Spleen (tissue), 11 donors: Measurements from ENCODE around the gene KANSL1. TPM values are rescaled to one million over a fixed set of nuclear protein-coding genes. Genes with fewer than 3 reads are reported as not detected.

Experiments
- DNase-seq: peaks from one replicate; pipeline ENCODE4 v3.0.0-alpha.2; 2020
- H3K27ac ChIP-seq, 8 donors: fragments of 200-600 bp; sonication (generic) in 7 of 8; 1 replicate in 4 of 8; 2 replicates in 4 of 8; pipeline versions ENCODE4 v1.5.0 to v1.8.0; 2016 to 2021; ENCODE audit warnings: inconsistent platforms in 4 of 8, mild to moderate bottlenecking in 4 of 8, moderate library complexity in 1 of 8
- H3K27me3 ChIP-seq, 7 donors: fragments of 200-600 bp; sonication (generic) in 6 of 7; replicated peaks in 1 of 7; 1 replicate in 4 of 7; 2 replicates in 3 of 7; pipeline versions ENCODE4 v1.5.0 to v1.8.0; 2016 to 2021; ENCODE audit warnings: inconsistent platforms in 3 of 7, mild to moderate bottlenecking in 1 of 7
- H3K36me3 ChIP-seq, 6 donors: fragments of 200-600 bp; sonication (generic) in 5 of 6; 1 replicate in 4 of 6; 2 replicates in 2 of 6; pipeline versions ENCODE4 v1.5.0 to v1.8.0; 2016 to 2021; ENCODE audit warnings: inconsistent platforms in 2 of 6
- H3K4me1 ChIP-seq, 6 donors: fragments of 200-600 bp; sonication (generic) in 5 of 6; 1 replicate in 3 of 6; 2 replicates in 3 of 6; pipeline versions ENCODE4 v1.5.0 to v1.8.0; 2016 to 2021; ENCODE audit warnings: inconsistent platforms in 3 of 6
- H3K4me3 ChIP-seq, 8 donors: fragments of 200-600 bp; sonication (generic) in 7 of 8; 1 replicate in 4 of 8; 2 replicates in 4 of 8; pipeline versions ENCODE4 v1.5.0 to v1.8.0; 2016 to 2021; ENCODE audit warnings: inconsistent platforms in 4 of 8, mild to moderate bottlenecking in 4 of 8, moderate library complexity in 2 of 8
- H3K9me3 ChIP-seq, 8 donors: fragments of 200-600 bp; sonication (generic) in 7 of 8; 1 replicate in 4 of 8; 2 replicates in 4 of 8; pipeline versions ENCODE4 v1.5.0 to v1.8.0; 2016 to 2021; ENCODE audit warnings: inconsistent platforms in 4 of 8
- POLR2A ChIP-seq, 3 donors: fragments of 450-650 bp; IDR thresholded peaks; one replicate each; pipeline ENCODE4 v1.5.1; 2017; ENCODE audit warnings: antibody characterized with exemption in 3 of 3, mild to moderate bottlenecking in 1 of 3
- whole genome bisulfite sequencing, 5 donors: extraction: QIAGEN DNeasy Blood & Tissue Kit in 3 of 5; methylation state at CpG; one replicate each; pipeline versions ENCODE4 v1.1.5 to v1.1.7; 2013 to 2018; 5-methylcytosine and 5-hydroxymethylcytosine counted together
- intact Hi-C: fragments of 100-400 bp; cut with DNase I; formaldehyde crosslinking; loops from one replicate; pipeline ENCODE4 v1.15.0; 2023; ENCODE audit warnings: low total_unique reads
- polyA plus RNA-seq, 3 donors: library from polyadenylated mRNA; stranded (reverse); fragments of 200-250 nt; gene quantifications; one replicate each; pipeline ENCODE4 v1.2.1, GENCODE V29; 2013
- small RNA-seq, 4 donors: library from RNA; depleted of rRNA; stranded (forward); fragments of <200 nt; gene quantifications; one replicate each; pipeline ENCODE3, GENCODE V24; 2016
- total RNA-seq, 7 donors: library from RNA; depleted of rRNA in 3 of 7; stranded (reverse); fragments of >200 nt in 3 of 7; fragmentation: NEBNext Ultra II Directional in 4 of 7; extraction: Animal tissue kit (Norgen Biotek cat#: 25700) in 4 of 7; gene quantifications; one replicate each; pipeline versions ENCODE4 v1.1.0 to v1.2.1, GENCODE V29; 2016 to 2021
- donor health status: healthy with polysubstance abuse.
- donor health status: DM: no; HTN: no; CAD: no; lungs with moderate emphysema.
- donor health status: DM: no; HTN: no; CAD: no.
- donor health status: Bipolar disorder and iron deficiency.
- donor health status: healthy.
- donor health status: DM: no; HTN: no; CAD: no.
- donor health status: DM: yes; HTN: yes; CAD: no.

Gene KANSL1
- total and polyA plus RNA-seq, 10 donors = 10.9 to 173 (median 116) TPM

DNA sequence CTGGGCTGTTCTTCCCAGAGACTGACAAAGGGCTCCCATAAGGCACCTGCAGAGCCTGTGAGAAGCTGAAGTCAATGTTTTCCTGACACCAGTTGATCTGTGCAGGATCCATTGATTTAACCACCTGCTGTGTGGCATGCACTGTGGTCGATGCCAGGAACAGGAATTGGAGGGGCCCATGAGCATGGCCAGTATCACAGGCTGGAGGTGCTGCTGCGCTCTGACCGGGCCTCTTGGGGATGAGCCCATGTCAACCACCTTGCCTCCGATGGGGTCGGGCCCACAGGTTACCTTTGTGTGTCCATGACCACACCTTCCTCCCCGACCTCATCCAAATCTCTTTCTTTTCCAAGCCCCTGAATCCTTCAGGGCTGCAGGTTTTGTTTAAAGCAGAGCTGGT, 212.4 kb downstream of the KANSL1 start:
- no peak for TF ChIP-seq POLR2A (IDR thresholded peaks at IDR 0.05)
- H3K4me3 ChIP-seq = no peak overlapping the region
- intact Hi-C loops = no loop called here
- DNase-seq = peak; percentile 41
- H3K27me3 ChIP-seq = peaks cover 0 to 7% (median 0%) of the 10 kb centered on the region in 7 donors
- peaks cover 0 to 2% (median under 1%) of the 10 kb centered on the region in 6 donors for H3K4me1 ChIP-seq
- no peaks in the 10 kb centered on the region for H3K36me3 ChIP-seq
- no peak overlapping the region for H3K27ac ChIP-seq
- WGBS, 5 donors = 79 to 90% (median 86%) methylated on average over 4 to 6 of the region's 6 CpGs
- H3K9me3 ChIP-seq = no peaks in the 10 kb centered on the region

Small RNA genes within 50 kb of the gene (small RNA-seq; reads per million reads assigned to genes)
- gene RF00019 = 0 reads per million in 4 donors

Other genes starting within 250 kb of the KANSL1 start
- gene STH, start 194.2 kb downstream of the KANSL1 start, total RNA-seq = not detected
- gene STH, start 194.2 kb downstream of the KANSL1 start, polyA plus RNA-seq = not detected
- 10 to 100 TPM in 1 of 7 donors, 1 to 10 TPM in 6; 3.7 to 12.6 (median 5.6) TPM for gene LRRC37A, start 101.7 kb upstream of the KANSL1 start, total RNA-seq
- gene LRRC37A, start 101.7 kb upstream of the KANSL1 start, polyA plus RNA-seq = 1 to 10 TPM in 1 of 3 donors, under 1 TPM in 2; 0.74 to 1.3 (median 0.99) TPM
- 10 to 100 TPM; 15.0 to 43.8 (median 29.5) TPM for gene ARL17B, start 168.3 kb upstream of the KANSL1 start, total RNA-seq
- 10 to 100 TPM in 1 of 3 donors, 1 to 10 TPM in 2; 7.9 to 13.2 (median 8.1) TPM for gene ARL17B, start 168.3 kb upstream of the KANSL1 start, polyA plus RNA-seq